ENCODE results near the gene ENDOU.

DNA sequence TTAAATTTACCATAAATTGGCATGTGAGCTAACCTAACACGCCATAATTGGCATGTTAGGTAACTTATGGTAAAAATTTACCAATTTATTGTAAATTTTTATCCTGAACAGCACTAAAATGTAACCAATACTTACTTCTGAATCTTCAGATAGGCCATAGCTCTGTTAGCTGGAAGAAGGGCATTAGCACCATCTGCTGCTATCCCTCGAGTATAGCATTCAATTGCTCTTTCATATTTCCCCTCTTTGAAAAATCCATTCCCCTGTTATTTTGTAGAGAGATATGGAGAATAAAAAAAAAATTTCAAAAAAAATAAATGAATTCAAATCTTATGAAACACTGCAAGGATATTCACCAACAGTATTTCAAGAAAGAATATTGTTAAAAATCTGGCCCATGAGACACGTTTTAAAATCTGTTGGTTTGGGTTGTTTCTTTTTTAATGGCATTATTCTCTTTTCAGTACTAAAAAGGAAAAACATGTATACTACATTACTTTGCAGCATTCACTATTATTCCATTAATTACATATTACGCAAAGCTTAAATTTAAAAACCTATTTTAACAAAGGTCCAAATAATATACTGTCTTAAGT is 38.5 kb downstream of the ENDOU start:
- TF ChIP-seq POLR2A (IDR thresholded peaks at IDR 0.05; ENCODE audit: low read depth, low read length): no peak
- TF ChIP-seq POLR2AphosphoS5 (IDR thresholded peaks at IDR 0.05; ENCODE audit: low read depth, low read length): no peak
- no peak for TF ChIP-seq TAF1 (IDR thresholded peaks at IDR 0.05; ENCODE audit: low read depth, low read length)
- no peak for TF ChIP-seq SPI1 (IDR thresholded peaks at IDR 0.05; ENCODE audit: low read depth, low read length)

All from GM12891 (cell line).